Measurements from ENCODE around the gene CCNG2. TPM values are rescaled to one million over a fixed set of nuclear protein-coding genes. Genes with fewer than 3 reads are reported as not detected.

Gene CCNG2
- total and polyA plus RNA-seq, 9 of the 15 experiments (the other 6 are each of a cell fraction or from before 2014, with no cell fraction given) = 0.49 to 6.6 (median 2.9) TPM

DNA sequence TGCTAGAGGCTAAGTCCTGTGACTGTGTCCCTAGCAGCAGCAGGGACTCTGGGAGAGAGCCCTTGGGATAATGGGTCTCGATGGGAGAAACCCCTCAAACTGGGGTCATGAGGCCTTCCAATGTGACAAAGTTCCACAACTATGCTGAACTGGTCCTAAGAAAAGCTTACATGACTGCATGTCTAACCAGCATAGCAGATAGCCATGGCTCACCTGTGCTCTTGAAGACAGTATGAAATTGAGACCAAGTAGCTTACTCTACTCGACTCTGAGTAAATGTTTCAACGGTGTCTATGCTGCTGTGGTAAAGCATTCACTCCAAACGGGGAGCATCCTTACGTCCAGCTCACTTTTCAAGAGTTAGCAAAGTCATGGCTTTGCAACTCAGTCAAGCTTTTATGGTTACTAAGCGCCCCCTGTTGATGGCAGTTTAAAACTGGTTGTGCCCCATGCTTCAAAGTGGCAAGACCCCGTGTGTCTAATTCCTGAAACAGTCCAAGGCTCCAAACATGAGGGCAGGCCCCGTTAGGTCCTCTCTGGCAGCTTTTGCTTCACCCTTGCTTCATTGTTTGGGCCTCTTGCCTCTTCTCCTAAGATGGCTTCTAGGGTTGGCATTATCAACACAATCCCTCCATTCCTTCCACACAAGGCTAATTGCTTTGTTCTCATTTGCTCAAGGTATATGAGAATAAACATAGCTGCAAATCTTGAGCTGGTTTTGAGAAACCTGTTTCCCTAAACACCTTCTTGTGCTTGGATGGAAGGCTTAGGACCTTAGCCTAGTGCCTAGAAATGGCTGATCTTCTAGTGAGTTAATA, 46.6 kb downstream of the CCNG2 start (continued):
- peak; percentile 82 for TF ChIP-seq NFE2 (IDR thresholded peaks at IDR 0.05; ENCODE audit: low read depth)
- TF ChIP-seq, protein P1, sequence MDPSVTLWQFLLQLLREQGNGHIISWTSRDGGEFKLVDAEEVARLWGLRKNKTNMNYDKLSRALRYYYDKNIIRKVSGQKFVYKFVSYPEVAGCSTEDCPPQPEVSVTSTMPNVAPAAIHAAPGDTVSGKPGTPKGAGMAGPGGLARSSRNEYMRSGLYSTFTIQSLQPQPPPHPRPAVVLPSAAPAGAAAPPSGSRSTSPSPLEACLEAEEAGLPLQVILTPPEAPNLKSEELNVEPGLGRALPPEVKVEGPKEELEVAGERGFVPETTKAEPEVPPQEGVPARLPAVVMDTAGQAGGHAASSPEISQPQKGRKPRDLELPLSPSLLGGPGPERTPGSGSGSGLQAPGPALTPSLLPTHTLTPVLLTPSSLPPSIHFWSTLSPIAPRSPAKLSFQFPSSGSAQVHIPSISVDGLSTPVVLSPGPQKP (CRISPR knock-in tag; IDR thresholded peaks at IDR 0.05) = no peak
- TF ChIP-seq, protein P2, sequence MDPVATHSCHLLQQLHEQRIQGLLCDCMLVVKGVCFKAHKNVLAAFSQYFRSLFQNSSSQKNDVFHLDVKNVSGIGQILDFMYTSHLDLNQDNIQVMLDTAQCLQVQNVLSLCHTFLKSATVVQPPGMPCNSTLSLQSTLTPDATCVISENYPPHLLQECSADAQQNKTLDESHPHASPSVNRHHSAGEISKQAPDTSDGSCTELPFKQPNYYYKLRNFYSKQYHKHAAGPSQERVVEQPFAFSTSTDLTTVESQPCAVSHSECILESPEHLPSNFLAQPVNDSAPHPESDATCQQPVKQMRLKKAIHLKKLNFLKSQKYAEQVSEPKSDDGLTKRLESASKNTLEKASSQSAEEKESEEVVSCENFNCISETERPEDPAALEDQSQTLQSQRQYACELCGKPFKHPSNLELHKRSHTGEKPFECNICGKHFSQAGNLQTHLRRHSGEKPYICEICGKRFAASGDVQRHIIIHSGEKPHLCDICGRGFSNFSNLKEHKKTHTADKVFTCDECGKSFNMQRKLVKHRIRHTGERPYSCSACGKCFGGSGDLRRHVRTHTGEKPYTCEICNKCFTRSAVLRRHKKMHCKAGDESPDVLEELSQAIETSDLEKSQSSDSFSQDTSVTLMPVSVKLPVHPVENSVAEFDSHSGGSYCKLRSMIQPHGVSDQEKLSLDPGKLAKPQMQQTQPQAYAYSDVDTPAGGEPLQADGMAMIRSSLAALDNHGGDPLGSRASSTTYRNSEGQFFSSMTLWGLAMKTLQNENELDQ (CRISPR knock-in tag; IDR thresholded peaks at IDR 0.05; ENCODE audit: borderline replicate concordance) = no peak
- no peak for TF ChIP-seq ZNF699 (CRISPR knock-in tag; IDR thresholded peaks at IDR 0.05; ENCODE audit: insufficient replicate concordance)
- TF ChIP-seq, protein P3, sequence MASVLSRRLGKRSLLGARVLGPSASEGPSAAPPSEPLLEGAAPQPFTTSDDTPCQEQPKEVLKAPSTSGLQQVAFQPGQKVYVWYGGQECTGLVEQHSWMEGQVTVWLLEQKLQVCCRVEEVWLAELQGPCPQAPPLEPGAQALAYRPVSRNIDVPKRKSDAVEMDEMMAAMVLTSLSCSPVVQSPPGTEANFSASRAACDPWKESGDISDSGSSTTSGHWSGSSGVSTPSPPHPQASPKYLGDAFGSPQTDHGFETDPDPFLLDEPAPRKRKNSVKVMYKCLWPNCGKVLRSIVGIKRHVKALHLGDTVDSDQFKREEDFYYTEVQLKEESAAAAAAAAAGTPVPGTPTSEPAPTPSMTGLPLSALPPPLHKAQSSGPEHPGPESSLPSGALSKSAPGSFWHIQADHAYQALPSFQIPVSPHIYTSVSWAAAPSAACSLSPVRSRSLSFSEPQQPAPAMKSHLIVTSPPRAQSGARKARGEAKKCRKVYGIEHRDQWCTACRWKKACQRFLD (CRISPR knock-in tag; IDR thresholded peaks at IDR 0.05) = no peak
- TF ChIP-seq BCL6 (CRISPR knock-in tag; IDR thresholded peaks at IDR 0.05) = no peak
- no peak for TF ChIP-seq CCAR2 (IDR thresholded peaks at IDR 0.05; ENCODE audit: low read depth, low read length)
- TF ChIP-seq, protein P4, sequence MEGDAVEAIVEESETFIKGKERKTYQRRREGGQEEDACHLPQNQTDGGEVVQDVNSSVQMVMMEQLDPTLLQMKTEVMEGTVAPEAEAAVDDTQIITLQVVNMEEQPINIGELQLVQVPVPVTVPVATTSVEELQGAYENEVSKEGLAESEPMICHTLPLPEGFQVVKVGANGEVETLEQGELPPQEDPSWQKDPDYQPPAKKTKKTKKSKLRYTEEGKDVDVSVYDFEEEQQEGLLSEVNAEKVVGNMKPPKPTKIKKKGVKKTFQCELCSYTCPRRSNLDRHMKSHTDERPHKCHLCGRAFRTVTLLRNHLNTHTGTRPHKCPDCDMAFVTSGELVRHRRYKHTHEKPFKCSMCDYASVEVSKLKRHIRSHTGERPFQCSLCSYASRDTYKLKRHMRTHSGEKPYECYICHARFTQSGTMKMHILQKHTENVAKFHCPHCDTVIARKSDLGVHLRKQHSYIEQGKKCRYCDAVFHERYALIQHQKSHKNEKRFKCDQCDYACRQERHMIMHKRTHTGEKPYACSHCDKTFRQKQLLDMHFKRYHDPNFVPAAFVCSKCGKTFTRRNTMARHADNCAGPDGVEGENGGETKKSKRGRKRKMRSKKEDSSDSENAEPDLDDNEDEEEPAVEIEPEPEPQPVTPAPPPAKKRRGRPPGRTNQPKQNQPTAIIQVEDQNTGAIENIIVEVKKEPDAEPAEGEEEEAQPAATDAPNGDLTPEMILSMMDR (IDR thresholded peaks at IDR 0.05 in 2 of 3, conservative IDR thresholded peaks at IDR 0.05 in 1 of 3; ENCODE audit: insufficient read depth in 2 of 3, low read depth in 1 of 3, low read length in 3 of 3) = peak; percentile 76 to 89 (median 84)
- TF ChIP-seq, protein P5, sequence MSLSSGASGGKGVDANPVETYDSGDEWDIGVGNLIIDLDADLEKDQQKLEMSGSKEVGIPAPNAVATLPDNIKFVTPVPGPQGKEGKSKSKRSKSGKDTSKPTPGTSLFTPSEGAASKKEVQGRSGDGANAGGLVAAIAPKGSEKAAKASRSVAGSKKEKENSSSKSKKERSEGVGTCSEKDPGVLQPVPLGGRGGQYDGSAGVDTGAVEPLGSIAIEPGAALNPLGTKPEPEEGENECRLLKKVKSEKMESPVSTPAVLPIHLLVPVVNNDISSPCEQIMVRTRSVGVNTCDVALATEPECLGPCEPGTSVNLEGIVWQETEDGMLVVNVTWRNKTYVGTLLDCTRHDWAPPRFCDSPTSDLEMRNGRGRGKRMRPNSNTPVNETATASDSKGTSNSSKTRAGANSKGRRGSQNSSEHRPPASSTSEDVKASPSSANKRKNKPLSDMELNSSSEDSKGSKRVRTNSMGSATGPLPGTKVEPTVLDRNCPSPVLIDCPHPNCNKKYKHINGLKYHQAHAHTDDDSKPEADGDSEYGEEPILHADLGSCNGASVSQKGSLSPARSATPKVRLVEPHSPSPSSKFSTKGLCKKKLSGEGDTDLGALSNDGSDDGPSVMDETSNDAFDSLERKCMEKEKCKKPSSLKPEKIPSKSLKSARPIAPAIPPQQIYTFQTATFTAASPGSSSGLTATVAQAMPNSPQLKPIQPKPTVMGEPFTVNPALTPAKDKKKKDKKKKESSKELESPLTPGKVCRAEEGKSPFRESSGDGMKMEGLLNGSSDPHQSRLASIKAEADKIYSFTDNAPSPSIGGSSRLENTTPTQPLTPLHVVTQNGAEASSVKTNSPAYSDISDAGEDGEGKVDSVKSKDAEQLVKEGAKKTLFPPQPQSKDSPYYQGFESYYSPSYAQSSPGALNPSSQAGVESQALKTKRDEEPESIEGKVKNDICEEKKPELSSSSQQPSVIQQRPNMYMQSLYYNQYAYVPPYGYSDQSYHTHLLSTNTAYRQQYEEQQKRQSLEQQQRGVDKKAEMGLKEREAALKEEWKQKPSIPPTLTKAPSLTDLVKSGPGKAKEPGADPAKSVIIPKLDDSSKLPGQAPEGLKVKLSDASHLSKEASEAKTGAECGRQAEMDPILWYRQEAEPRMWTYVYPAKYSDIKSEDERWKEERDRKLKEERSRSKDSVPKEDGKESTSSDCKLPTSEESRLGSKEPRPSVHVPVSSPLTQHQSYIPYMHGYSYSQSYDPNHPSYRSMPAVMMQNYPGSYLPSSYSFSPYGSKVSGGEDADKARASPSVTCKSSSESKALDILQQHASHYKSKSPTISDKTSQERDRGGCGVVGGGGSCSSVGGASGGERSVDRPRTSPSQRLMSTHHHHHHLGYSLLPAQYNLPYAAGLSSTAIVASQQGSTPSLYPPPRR (CRISPR knock-in tag; IDR thresholded peaks at IDR 0.05; ENCODE audit: borderline replicate concordance) = no peak
- no peak for TF ChIP-seq LCOR (CRISPR knock-in tag; IDR thresholded peaks at IDR 0.05)
- no peak for TF ChIP-seq KDM1A (IDR thresholded peaks at IDR 0.05)
